OCI-LY1 (cell line): ENCODE data around the gene TTC28.

ENCODE experiments used
- EZH2 ChIP-seq: fragments of 200-600 bp; sonication (generic), shearing (Covaris generic); IDR thresholded peaks from 2 replicates; pipeline ENCODE4 v1.8.0; 2017; ENCODE audit warnings: borderline replicate concordance, mixed run types, mild to moderate bottlenecking, antibody characterized with exemption, low read length, moderate library complexity, mixed read lengths
- TF ChIP-seq, protein P1 (sequence below): fragments of 200-600 bp; sonication (generic), shearing (Covaris generic); IDR thresholded peaks from 2 replicates; pipeline ENCODE4 v1.5.1; 2017; ENCODE audit warnings: mild to moderate bottlenecking, antibody characterized with exemption, low read length, moderate library complexity, mixed read lengths

DNA sequence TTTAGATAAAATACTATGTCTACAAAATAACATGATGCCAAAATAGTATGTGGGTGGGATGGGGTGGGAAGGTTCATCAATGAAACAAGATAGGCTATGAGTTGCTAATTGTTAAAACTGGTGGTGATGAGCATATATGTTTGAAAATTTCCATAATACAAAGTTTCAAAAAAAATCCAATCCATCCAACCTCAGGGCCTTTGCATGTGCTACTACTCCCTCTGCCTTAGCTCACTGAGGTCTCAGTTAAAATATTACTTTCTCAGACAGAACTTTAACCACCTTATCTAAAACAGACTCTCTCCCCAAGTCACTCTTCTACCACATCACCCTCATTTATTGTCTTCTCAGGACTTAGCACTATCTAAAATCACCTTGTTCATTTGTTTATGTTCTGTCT lies 201.1 kb downstream of the TTC28 start:
- TF ChIP-seq, protein P1, sequence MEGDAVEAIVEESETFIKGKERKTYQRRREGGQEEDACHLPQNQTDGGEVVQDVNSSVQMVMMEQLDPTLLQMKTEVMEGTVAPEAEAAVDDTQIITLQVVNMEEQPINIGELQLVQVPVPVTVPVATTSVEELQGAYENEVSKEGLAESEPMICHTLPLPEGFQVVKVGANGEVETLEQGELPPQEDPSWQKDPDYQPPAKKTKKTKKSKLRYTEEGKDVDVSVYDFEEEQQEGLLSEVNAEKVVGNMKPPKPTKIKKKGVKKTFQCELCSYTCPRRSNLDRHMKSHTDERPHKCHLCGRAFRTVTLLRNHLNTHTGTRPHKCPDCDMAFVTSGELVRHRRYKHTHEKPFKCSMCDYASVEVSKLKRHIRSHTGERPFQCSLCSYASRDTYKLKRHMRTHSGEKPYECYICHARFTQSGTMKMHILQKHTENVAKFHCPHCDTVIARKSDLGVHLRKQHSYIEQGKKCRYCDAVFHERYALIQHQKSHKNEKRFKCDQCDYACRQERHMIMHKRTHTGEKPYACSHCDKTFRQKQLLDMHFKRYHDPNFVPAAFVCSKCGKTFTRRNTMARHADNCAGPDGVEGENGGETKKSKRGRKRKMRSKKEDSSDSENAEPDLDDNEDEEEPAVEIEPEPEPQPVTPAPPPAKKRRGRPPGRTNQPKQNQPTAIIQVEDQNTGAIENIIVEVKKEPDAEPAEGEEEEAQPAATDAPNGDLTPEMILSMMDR, result no peak
- TF ChIP-seq EZH2, result no peak
